ENCODE results near the gene SMIM36. TPM values are rescaled to one million over a fixed set of nuclear protein-coding genes. Genes with fewer than 3 reads are reported as not detected.
A peak's percentile ranks its signal among the peaks of the same experiment; 100 is the strongest.
"Not testable (repeated sequence)": the region's sequence is repeated elsewhere in the genome, so short reads cannot be mapped to it uniquely, and the experiment has no call there.

Gene SMIM36
- total and polyA plus RNA-seq, 2 donors from 2014 or later = not detected

GRCh38 chr17:55423535-55423934, 87.7 kb downstream of the SMIM36 start:
- TF ChIP-seq CTCF (IDR thresholded peaks at IDR 0.05; ENCODE audit: borderline replicate concordance, extremely low read depth, insufficient read depth) = no peak
- no peak for FAIRE-seq
- no peak overlapping the region for H3K9ac ChIP-seq (ENCODE audit: low read length in 3 of 3)
- H3K36me3 ChIP-seq (ENCODE audit: control insufficient read depth in 2 of 3, insufficient read depth in 3 of 3, low read length in 3 of 3) = no peaks in the 10 kb centered on the region
- H3K4me3 ChIP-seq (ENCODE audit: low read length in 3 of 3) = no peak overlapping the region
- DNase-seq = no peak
- peaks cover 0 to 2% (median 0%) of the 10 kb centered on the region in 3 donors for H3K4me1 ChIP-seq (ENCODE audit: control insufficient read depth in 2 of 3, insufficient read depth in 2 of 3, low read depth in 1 of 3, low read length in 3 of 3)
- no peaks in the 10 kb centered on the region for H3K27me3 ChIP-seq (ENCODE audit: control insufficient read depth, insufficient read depth, low read length)
- no peaks in the 10 kb centered on the region for H3K9me3 ChIP-seq (ENCODE audit: control insufficient read depth in 2 of 3, insufficient read depth in 1 of 3, low read length in 3 of 3)
- no peak overlapping the region for H3K27ac ChIP-seq (ENCODE audit: low read depth in 2 of 2, low read length in 2 of 2)
- intact Hi-C loops (cut with DNase I) = no loop called here

DNA sequence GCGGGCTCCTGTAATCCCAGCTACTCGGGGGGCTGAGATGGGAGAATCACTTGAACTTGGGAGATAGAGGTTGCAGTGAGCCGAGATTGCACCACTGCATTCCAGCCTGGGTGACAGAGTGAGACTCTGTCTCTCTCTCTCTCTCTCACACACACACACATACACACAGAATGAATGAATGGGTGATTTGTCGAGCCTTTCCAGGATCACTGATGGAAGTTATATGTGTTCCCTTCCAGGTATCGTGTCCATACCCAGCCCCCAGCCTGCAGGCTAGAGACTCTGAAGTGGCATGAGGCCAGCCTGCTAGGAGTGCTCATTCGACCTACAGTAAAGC, 88.5 kb downstream of the SMIM36 start:
- H3K4me1 ChIP-seq (ENCODE audit: control insufficient read depth in 2 of 3, insufficient read depth in 2 of 3, low read depth in 1 of 3, low read length in 3 of 3); intact Hi-C loops (cut with DNase I); H3K27me3 ChIP-seq (ENCODE audit: control insufficient read depth, insufficient read depth, low read length); FAIRE-seq; DNase-seq; H3K27ac ChIP-seq (ENCODE audit: low read depth in 2 of 2, low read length in 2 of 2); H3K9me3 ChIP-seq (ENCODE audit: control insufficient read depth in 2 of 3, insufficient read depth in 1 of 3, low read length in 3 of 3); H3K36me3 ChIP-seq (ENCODE audit: control insufficient read depth in 2 of 3, insufficient read depth in 3 of 3, low read length in 3 of 3); H3K4me3 ChIP-seq (ENCODE audit: low read length in 3 of 3); H3K9ac ChIP-seq (ENCODE audit: low read length in 3 of 3): not testable (repeated sequence)

DNA sequence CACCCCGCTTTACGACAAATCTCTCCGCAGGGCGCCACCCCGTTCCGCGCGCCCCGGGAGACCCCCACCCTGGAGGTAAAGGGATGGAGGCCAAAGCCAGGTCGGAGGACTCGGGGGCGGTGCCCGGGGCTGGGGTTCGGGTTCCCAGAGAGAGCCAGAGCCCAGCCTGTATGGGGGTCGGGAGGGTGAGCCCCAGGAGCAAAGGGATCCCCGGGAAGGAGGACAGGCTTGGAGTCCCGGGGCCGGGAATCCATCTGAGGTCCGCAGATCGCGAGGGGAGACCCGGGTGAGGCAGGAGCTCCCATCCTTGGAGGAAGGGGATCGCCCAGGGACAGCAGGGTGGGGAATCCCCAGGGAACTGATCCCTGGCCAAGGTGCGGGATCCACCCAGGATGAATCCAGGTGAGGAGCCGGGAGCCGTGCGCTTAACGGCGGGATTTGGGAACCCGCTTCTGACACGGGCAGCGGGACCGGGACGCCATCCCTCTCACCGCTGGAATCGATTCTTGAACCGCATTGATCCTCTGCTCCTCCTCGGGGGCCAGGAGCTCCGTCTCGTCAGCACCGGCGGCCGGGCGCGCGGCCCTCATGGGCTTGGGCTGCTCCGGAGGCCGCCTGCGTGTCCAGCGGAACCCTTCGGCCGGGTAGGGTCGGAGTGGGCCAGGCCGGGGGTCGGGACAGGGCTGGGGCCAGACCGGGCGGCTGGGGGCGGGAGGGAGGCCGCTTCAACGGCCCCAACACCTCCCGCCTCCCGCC, 89.9 kb downstream of the SMIM36 start, which contains the start of gene MMD:
MMD (minus strand) TSS at position 657 of the 756 bp plus-strand sequence; CDS start at position 517, 140 bp downstream.
- intact Hi-C loops (cut with DNase I) = no loop called here
- peak within 1 kb of the TSS; percentile 73 for H3K27ac ChIP-seq (ENCODE audit: low read depth in 2 of 2, low read length in 2 of 2)
- FAIRE-seq = no peak

More for the DNA sequence above, 89.9 kb downstream of the SMIM36 start, which contains the start of gene MMD:
- peaks cover 0 to 2% (median 0%) of the 10 kb centered on the region in 3 donors for H3K4me1 ChIP-seq (ENCODE audit: control insufficient read depth in 2 of 3, insufficient read depth in 2 of 3, low read depth in 1 of 3, low read length in 3 of 3)
- no peaks in the 10 kb centered on the region for H3K27me3 ChIP-seq (ENCODE audit: control insufficient read depth, insufficient read depth, low read length)
- no peak for TF ChIP-seq CTCF (IDR thresholded peaks at IDR 0.05; ENCODE audit: borderline replicate concordance, extremely low read depth, insufficient read depth)
- H3K9ac ChIP-seq (ENCODE audit: low read length in 3 of 3) = peak within 1 kb of the TSS; percentile 55 to 96 (median 85)
- no peaks in the 10 kb centered on the region for H3K9me3 ChIP-seq (ENCODE audit: control insufficient read depth in 2 of 3, insufficient read depth in 1 of 3, low read length in 3 of 3)
- peak within 1 kb of the TSS; percentile 69 to 91 (median 83) for H3K4me3 ChIP-seq (ENCODE audit: low read length in 3 of 3)
- H3K36me3 ChIP-seq (ENCODE audit: control insufficient read depth in 2 of 3, insufficient read depth in 3 of 3, low read length in 3 of 3) = no peaks in the 10 kb centered on the region
- DNase-seq = peak in 4 of 5 donors; percentile 46 to 85 (median 59)
